ENCODE results near the gene ERG28. TPM values are rescaled to one million over a fixed set of nuclear protein-coding genes. Genes with fewer than 3 reads are reported as not detected.
A peak's percentile ranks its signal among the peaks of the same experiment; 100 is the strongest.

Gene ERG28
- total and polyA plus RNA-seq, 10 of the 15 experiments (the other 5 are each of a cell fraction or from before 2014, with no cell fraction given), result 15.2 to 67.0 (median 48.1) TPM

DNA sequence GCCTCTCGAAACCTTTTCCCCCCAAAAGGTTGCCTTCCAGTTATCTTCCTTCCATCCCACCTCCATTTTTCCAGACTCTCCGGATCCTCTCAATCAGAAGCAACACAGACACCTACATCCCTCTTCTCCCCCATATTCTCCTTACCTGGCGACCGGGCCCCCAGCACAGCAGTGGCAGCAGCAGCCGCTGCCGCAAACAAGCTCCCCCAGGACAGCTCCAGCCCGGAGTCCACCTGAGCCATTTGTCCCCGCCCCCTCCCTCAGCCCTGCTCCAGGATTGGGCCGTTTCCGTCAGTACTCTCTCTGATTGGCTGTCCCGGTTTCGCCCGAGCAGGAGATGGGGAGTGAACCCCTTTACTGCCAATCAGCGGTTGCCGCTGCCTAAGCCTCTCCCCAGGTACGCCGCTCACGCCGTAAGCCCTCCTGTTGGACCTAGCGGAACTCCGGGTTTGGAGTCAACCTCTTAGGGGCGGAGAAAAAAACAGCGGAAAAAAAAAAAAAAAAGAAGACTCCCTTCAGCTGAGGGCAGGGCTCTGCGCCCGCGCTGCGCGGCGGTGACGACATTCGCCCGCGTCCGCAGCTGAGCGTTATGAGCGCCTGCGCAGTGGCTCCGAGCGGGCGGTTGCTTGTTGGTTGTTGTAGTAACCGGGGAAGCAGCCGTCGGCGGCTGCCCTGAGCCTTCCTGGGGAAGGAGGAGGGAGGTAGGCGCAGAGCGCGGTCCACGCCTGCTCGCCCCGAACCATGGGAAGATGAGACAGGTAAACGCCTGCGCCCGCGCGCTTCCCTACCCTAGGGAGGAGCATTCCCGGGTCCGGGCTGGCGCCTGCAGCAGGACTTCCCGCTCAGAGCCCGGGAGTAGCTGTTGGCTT, at the start of gene ERG28, which contains the start of gene TTLL5 (continued):
- TF ChIP-seq PML (IDR thresholded peaks at IDR 0.05; ENCODE audit: low read length), result peak; percentile 33; the same call in 1 of the 2 replicates
- TF ChIP-seq MXI1 (IDR thresholded peaks at IDR 0.05; ENCODE audit: low read depth, low read length), result peak; percentile 93
- TF ChIP-seq RFX5 (IDR thresholded peaks at IDR 0.05; ENCODE audit: low read depth, low read length), result peak; percentile 83
- TF ChIP-seq, protein P1, sequence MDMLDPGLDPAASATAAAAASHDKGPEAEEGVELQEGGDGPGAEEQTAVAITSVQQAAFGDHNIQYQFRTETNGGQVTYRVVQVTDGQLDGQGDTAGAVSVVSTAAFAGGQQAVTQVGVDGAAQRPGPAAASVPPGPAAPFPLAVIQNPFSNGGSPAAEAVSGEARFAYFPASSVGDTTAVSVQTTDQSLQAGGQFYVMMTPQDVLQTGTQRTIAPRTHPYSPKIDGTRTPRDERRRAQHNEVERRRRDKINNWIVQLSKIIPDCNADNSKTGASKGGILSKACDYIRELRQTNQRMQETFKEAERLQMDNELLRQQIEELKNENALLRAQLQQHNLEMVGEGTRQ (IDR thresholded peaks at IDR 0.05; ENCODE audit: borderline replicate concordance, low read depth, low read length), result peak; percentile 23; the same call in 1 of the 2 replicates
- TF ChIP-seq KDM1A (IDR thresholded peaks at IDR 0.05; ENCODE audit: borderline replicate concordance), result no peak
- TF ChIP-seq, protein P2, sequence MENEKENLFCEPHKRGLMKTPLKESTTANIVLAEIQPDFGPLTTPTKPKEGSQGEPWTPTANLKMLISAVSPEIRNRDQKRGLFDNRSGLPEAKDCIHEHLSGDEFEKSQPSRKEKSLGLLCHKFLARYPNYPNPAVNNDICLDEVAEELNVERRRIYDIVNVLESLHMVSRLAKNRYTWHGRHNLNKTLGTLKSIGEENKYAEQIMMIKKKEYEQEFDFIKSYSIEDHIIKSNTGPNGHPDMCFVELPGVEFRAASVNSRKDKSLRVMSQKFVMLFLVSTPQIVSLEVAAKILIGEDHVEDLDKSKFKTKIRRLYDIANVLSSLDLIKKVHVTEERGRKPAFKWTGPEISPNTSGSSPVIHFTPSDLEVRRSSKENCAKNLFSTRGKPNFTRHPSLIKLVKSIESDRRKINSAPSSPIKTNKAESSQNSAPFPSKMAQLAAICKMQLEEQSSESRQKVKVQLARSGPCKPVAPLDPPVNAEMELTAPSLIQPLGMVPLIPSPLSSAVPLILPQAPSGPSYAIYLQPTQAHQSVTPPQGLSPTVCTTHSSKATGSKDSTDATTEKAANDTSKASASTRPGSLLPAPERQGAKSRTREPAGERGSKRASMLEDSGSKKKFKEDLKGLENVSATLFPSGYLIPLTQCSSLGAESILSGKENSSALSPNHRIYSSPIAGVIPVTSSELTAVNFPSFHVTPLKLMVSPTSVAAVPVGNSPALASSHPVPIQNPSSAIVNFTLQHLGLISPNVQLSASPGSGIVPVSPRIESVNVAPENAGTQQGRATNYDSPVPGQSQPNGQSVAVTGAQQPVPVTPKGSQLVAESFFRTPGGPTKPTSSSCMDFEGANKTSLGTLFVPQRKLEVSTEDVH (IDR thresholded peaks at IDR 0.05; ENCODE audit: low read depth, partially characterized antibody), result no peak
- TF ChIP-seq NRF1 (conservative IDR thresholded peaks at IDR 0.05; ENCODE audit: low read depth, low read length), result peak; percentile 72
- peak; percentile 98 for TF ChIP-seq CREM (IDR thresholded peaks at IDR 0.05; ENCODE audit: low read depth)
- TF ChIP-seq HDAC2 (IDR thresholded peaks at IDR 0.05), result no peak
- TF ChIP-seq, protein P3, sequence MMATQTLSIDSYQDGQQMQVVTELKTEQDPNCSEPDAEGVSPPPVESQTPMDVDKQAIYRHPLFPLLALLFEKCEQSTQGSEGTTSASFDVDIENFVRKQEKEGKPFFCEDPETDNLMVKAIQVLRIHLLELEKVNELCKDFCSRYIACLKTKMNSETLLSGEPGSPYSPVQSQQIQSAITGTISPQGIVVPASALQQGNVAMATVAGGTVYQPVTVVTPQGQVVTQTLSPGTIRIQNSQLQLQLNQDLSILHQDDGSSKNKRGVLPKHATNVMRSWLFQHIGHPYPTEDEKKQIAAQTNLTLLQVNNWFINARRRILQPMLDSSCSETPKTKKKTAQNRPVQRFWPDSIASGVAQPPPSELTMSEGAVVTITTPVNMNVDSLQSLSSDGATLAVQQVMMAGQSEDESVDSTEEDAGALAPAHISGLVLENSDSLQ (IDR thresholded peaks at IDR 0.05), result peak; percentile 99
- TF ChIP-seq, protein P4, sequence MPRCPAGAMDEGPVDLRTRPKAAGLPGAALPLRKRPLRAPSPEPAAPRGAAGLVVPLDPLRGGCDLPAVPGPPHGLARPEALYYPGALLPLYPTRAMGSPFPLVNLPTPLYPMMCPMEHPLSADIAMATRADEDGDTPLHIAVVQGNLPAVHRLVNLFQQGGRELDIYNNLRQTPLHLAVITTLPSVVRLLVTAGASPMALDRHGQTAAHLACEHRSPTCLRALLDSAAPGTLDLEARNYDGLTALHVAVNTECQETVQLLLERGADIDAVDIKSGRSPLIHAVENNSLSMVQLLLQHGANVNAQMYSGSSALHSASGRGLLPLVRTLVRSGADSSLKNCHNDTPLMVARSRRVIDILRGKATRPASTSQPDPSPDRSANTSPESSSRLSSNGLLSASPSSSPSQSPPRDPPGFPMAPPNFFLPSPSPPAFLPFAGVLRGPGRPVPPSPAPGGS (IDR thresholded peaks at IDR 0.05; ENCODE audit: borderline replicate concordance, insufficient read depth, low read depth, low read length, poor library complexity, severe bottlenecking), result no peak
- no peak for TF ChIP-seq CHD1 (IDR thresholded peaks at IDR 0.05; ENCODE audit: low read depth, low read length)
- TF ChIP-seq, protein P5, sequence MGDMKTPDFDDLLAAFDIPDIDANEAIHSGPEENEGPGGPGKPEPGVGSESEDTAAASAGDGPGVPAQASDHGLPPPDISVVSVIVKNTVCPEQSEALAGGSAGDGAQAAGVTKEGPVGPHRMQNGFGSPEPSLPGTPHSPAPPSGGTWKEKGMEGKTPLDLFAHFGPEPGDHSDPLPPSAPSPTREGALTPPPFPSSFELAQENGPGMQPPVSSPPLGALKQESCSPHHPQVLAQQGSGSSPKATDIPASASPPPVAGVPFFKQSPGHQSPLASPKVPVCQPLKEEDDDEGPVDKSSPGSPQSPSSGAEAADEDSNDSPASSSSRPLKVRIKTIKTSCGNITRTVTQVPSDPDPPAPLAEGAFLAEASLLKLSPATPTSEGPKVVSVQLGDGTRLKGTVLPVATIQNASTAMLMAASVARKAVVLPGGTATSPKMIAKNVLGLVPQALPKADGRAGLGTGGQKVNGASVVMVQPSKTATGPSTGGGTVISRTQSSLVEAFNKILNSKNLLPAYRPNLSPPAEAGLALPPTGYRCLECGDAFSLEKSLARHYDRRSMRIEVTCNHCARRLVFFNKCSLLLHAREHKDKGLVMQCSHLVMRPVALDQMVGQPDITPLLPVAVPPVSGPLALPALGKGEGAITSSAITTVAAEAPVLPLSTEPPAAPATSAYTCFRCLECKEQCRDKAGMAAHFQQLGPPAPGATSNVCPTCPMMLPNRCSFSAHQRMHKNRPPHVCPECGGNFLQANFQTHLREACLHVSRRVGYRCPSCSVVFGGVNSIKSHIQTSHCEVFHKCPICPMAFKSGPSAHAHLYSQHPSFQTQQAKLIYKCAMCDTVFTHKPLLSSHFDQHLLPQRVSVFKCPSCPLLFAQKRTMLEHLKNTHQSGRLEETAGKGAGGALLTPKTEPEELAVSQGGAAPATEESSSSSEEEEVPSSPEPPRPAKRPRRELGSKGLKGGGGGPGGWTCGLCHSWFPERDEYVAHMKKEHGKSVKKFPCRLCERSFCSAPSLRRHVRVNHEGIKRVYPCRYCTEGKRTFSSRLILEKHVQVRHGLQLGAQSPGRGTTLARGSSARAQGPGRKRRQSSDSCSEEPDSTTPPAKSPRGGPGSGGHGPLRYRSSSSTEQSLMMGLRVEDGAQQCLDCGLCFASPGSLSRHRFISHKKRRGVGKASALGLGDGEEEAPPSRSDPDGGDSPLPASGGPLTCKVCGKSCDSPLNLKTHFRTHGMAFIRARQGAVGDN (IDR thresholded peaks at IDR 0.05), result 0 out of 2 replicates have a peak, but pooled peaks have one; percentile 19
- peak; percentile 100 for TF ChIP-seq ZNF384 (IDR thresholded peaks at IDR 0.05; ENCODE audit: borderline replicate concordance, low read depth, low read length)
- peak; percentile 86 for TF ChIP-seq FOS (IDR thresholded peaks at IDR 0.05; ENCODE audit: borderline replicate concordance, extremely low read depth, insufficient read length)
- TF ChIP-seq, protein P6, sequence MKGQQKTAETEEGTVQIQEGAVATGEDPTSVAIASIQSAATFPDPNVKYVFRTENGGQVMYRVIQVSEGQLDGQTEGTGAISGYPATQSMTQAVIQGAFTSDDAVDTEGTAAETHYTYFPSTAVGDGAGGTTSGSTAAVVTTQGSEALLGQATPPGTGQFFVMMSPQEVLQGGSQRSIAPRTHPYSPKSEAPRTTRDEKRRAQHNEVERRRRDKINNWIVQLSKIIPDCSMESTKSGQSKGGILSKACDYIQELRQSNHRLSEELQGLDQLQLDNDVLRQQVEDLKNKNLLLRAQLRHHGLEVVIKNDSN (IDR thresholded peaks at IDR 0.05; ENCODE audit: borderline replicate concordance, extremely low read length, insufficient read depth, low read depth, low read length), result no peak
- TF ChIP-seq TARDBP (IDR thresholded peaks at IDR 0.05; ENCODE audit: borderline replicate concordance), result no peak

Measured in GM12878 (cell line).